ENCODE results near the gene AURKB. TPM values are rescaled to one million over a fixed set of nuclear protein-coding genes. Genes with fewer than 3 reads are reported as not detected.

AURKB gene
- total RNA-seq, 1 experiment from 2014 or later: 89.4 TPM

GRCh38 chr17:8248751-8249607 is 38.6 kb upstream of the AURKB start, which contains the start of gene PFAS:
Gene PFAS, plus strand, starts transcription at chr17:8249289. Its CDS starts 4,649 bp downstream, at chr17:8253938.
- Histone ChIP-seq H3K4me1 (no peaks in the 10 kb centered on the region), H3K9me3 (no peaks in the 10 kb centered on the region), H3K27me3 (replicated peaks; ENCODE audit: control insufficient read depth, insufficient read depth, low read length) (no peaks in the 10 kb centered on the region), H3K36me3 (ENCODE audit: control insufficient read depth, insufficient read depth, low read length) (no peaks in the 10 kb centered on the region), H3K4me3 (ENCODE audit: low read depth, low read length) (peak within 1 kb of the TSS; percentile 61)
- TSS peak; percentile 72 for BruUV-seq (replicated peaks)
- ChIA-PET POLR2A (interaction anchor here (0.6 to 2.2 kb wide), 6 partner anchors 26 to 414 kb away, joined by 3 to 31 read pairs (median 4); partner anchors contain the start of genes RANGRF and SLC25A35), CTCF (no interaction called here)
- no peaks in the 10 kb centered on the region for H3K27me3 Mint-ChIP-seq (ENCODE audit: insufficient read depth, unreplicated experiment)
- H3K27ac Mint-ChIP-seq (ENCODE audit: unreplicated experiment): peak within 1 kb of the TSS; percentile 96
- H3K9me3 Mint-ChIP-seq (ENCODE audit: unreplicated experiment): no peaks in the 10 kb centered on the region
- peak within 1 kb of the TSS; percentile 98 for H3K4me3 Mint-ChIP-seq (ENCODE audit: unreplicated experiment)
- no peak for TF ChIP-seq CTCF (IDR thresholded peaks at IDR 0.05; ENCODE audit: insufficient read depth in 1 of 2, low read depth in 1 of 2, low read length in 1 of 2, severe bottlenecking in 1 of 2, unreplicated experiment in 1 of 2)
- H3K4me1 Mint-ChIP-seq (ENCODE audit: low read depth, unreplicated experiment): peaks cover 9% of the 10 kb centered on the region
- intact Hi-C loops (cut with micrococcal nuclease; ENCODE audit: unreplicated experiment): loop anchor here (1.0 kb wide), 1 partner anchor 26 kb away; no protein-coding TSS in a partner anchor
- peaks cover 26% of the 10 kb centered on the region for H3K36me3 Mint-ChIP-seq (ENCODE audit: insufficient read depth, unreplicated experiment)
- peak; percentile 91 to 93 for DNase-seq

- no peaks in the 10 kb centered on the region for H3K36me3 ChIP-seq (ENCODE audit: control insufficient read depth, insufficient read depth, low read length)
- Mint-ChIP-seq H3K27ac (ENCODE audit: unreplicated experiment) (no peak overlapping the region), H3K4me3 (ENCODE audit: unreplicated experiment) (no peak overlapping the region), H3K9me3 (ENCODE audit: unreplicated experiment) (no peaks in the 10 kb centered on the region), H3K36me3 (ENCODE audit: insufficient read depth, unreplicated experiment) (peaks cover 26% of the 10 kb centered on the region), H3K27me3 (ENCODE audit: insufficient read depth, unreplicated experiment) (no peaks in the 10 kb centered on the region), H3K4me1 (ENCODE audit: low read depth, unreplicated experiment) (no peaks in the 10 kb centered on the region)
- intact Hi-C loops (cut with micrococcal nuclease; ENCODE audit: unreplicated experiment): no loop called here
- no peak overlapping the region for H3K4me3 ChIP-seq (ENCODE audit: low read depth, low read length)
- H3K4me1 ChIP-seq: no peaks in the 10 kb centered on the region
- no peaks in the 10 kb centered on the region for H3K27me3 ChIP-seq (replicated peaks; ENCODE audit: control insufficient read depth, insufficient read depth, low read length)
- DNase-seq: no peak
- TF ChIP-seq CTCF (IDR thresholded peaks at IDR 0.05; ENCODE audit: insufficient read depth in 1 of 2, low read depth in 1 of 2, low read length in 1 of 2, severe bottlenecking in 1 of 2, unreplicated experiment in 1 of 2): no peak
- CTCF ChIA-PET: no interaction called here
- POLR2A ChIA-PET: no interaction called here
- no peaks in the 10 kb centered on the region for H3K9me3 ChIP-seq
- no TSS peak for BruUV-seq (replicated peaks)
These were observed 34.4 kb upstream of the AURKB start for GRCh38 chr17:8244768-8245167.

- H3K36me3 ChIP-seq (ENCODE audit: control insufficient read depth, insufficient read depth, low read length): no peaks in the 10 kb centered on the region
- BruUV-seq (replicated peaks): no TSS peak
These were observed 33.5 kb upstream of the AURKB start for GRCh38 chr17:8243827-8244226.

More at GRCh38 chr17:8243827-8244226, 33.5 kb upstream of the AURKB start:
- intact Hi-C loops (cut with micrococcal nuclease; ENCODE audit: unreplicated experiment): no loop called here
- H3K4me1 ChIP-seq: no peaks in the 10 kb centered on the region
- CTCF ChIA-PET: no interaction called here
- Mint-ChIP-seq H3K4me1 (ENCODE audit: low read depth, unreplicated experiment) (no peaks in the 10 kb centered on the region), H3K4me3 (ENCODE audit: unreplicated experiment) (no peak overlapping the region), H3K9me3 (ENCODE audit: unreplicated experiment) (no peaks in the 10 kb centered on the region), H3K27me3 (ENCODE audit: insufficient read depth, unreplicated experiment) (no peaks in the 10 kb centered on the region), H3K27ac (ENCODE audit: unreplicated experiment) (no peak overlapping the region), H3K36me3 (ENCODE audit: insufficient read depth, unreplicated experiment) (peaks cover 18% of the 10 kb centered on the region)
- POLR2A ChIA-PET: no interaction called here
- no peak overlapping the region for H3K4me3 ChIP-seq (ENCODE audit: low read depth, low read length)
- TF ChIP-seq CTCF (IDR thresholded peaks at IDR 0.05; ENCODE audit: insufficient read depth in 1 of 2, low read depth in 1 of 2, low read length in 1 of 2, severe bottlenecking in 1 of 2, unreplicated experiment in 1 of 2): no peak
- DNase-seq: no peak
- H3K9me3 ChIP-seq: no peaks in the 10 kb centered on the region
- no peaks in the 10 kb centered on the region for H3K27me3 ChIP-seq (replicated peaks; ENCODE audit: control insufficient read depth, insufficient read depth, low read length)
